ENCODE results near the gene USP10. TPM values are rescaled to one million over a fixed set of nuclear protein-coding genes. Genes with fewer than 3 reads are reported as not detected.

Gene USP10
- total RNA-seq, 4 donors from 2014 or later = 63.0 to 98.4 (median 70.9) TPM

DNA sequence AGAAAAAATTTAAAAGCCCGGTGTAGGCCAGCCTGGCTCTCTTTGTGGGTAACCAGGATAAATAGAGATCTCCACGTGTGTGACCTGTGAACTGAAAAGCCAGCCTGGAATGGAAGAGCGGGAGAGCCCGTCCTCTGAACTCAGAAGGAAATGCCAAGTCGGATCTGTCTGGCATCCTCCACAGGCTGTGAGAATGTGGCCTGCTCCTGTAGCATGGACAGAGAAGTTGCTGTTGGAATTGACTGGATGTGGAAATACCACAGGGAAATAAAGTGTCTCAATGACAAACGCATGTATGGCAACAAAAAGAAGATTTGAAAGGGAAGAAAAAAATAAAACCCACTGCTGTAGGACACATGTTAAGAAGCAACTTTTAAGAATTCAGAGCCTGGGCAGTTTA lies 44.8 kb upstream of the USP10 start:
- H3K4me3 ChIP-seq (replicated peaks in 1 of 3) = no peak overlapping the region
- 66 to 68% methylated on average over 6 of the region's 6 CpGs for WGBS, 2 donors
- H3K9me3 ChIP-seq = no peaks in the 10 kb centered on the region
- H3K36me3 ChIP-seq = peaks cover 39 to 40% of the 10 kb centered on the region in 2 donors
- TF ChIP-seq CTCF (IDR thresholded peaks at IDR 0.05) (no peak), POLR2A (IDR thresholded peaks at IDR 0.05) (no peak)
- peaks cover 1 to 2% of the 10 kb centered on the region in 2 donors for H3K4me1 ChIP-seq
- no peak for DNase-seq
- no peaks in the 10 kb centered on the region for H3K27me3 ChIP-seq
- intact Hi-C loops (cut with DNase I) = no loop called here
- H3K27ac ChIP-seq = no peak overlapping the region

DNA sequence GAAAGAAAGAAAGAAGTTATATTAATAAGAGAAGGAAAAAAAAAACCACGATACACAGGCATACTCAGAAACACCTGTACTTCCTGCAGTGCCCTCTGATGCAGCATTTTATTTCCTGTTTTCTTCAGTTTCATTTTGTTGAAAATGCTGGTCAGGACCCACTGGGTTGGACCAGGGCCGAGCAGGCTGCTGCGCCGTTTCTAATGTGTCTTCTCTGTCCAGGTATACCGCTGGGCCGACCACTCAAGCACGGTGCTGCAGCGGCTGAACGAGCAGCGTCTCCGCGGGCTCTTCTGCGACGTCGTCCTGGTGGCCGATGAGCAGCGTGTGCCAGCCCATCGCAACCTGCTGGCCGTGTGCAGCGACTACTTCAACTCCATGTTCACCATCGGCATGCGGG lies 43.2 kb upstream of the USP10 start:
- no peaks in the 10 kb centered on the region for H3K4me1 ChIP-seq
- intact Hi-C loops (cut with DNase I) = no loop called here
- TF ChIP-seq CTCF (IDR thresholded peaks at IDR 0.05) (no peak), POLR2A (IDR thresholded peaks at IDR 0.05) (no peak)
- 90 to 92% methylated on average over 21 to 22 of the region's 22 CpGs for WGBS, 2 donors
- DNase-seq = no peak
- no peaks in the 10 kb centered on the region for H3K27me3 ChIP-seq
- H3K36me3 ChIP-seq = peaks cover 46 to 56% of the 10 kb centered on the region in 2 donors
- no peak overlapping the region for H3K4me3 ChIP-seq (replicated peaks in 1 of 3)
- H3K9me3 ChIP-seq = no peaks in the 10 kb centered on the region
- H3K27ac ChIP-seq = no peak overlapping the region

GRCh38 chr16:84657229-84657837 lies 42.5 kb upstream of the USP10 start:
- no peak for TF ChIP-seq CTCF (IDR thresholded peaks at IDR 0.05)
- TF ChIP-seq POLR2A (IDR thresholded peaks at IDR 0.05) = no peak
- H3K4me1 ChIP-seq = no peaks in the 10 kb centered on the region
- no peaks in the 10 kb centered on the region for H3K27me3 ChIP-seq
- peaks cover 53 to 63% of the 10 kb centered on the region in 2 donors for H3K36me3 ChIP-seq
- intact Hi-C loops (cut with DNase I) = no loop called here
- H3K4me3 ChIP-seq (replicated peaks in 1 of 3) = no peak overlapping the region
- H3K9me3 ChIP-seq = no peaks in the 10 kb centered on the region
- no peak overlapping the region for H3K27ac ChIP-seq
- DNase-seq = no peak
- WGBS, 2 donors = 96 to 98% methylated on average over 21 to 39 of the region's 50 CpGs

GRCh38 chr16:84658690-84659089 lies 41.1 kb upstream of the USP10 start:
- intact Hi-C loops (cut with DNase I) = no loop called here
- Histone ChIP-seq H3K27me3 (no peaks in the 10 kb centered on the region), H3K27ac (no peak overlapping the region), H3K9me3 (no peaks in the 10 kb centered on the region), H3K4me3 (replicated peaks in 1 of 3) (no peak overlapping the region), H3K4me1 (no peaks in the 10 kb centered on the region), H3K36me3 (peaks cover 64 to 71% of the 10 kb centered on the region in 2 donors)
- DNase-seq = no peak
- TF ChIP-seq POLR2A (IDR thresholded peaks at IDR 0.05) (no peak), CTCF (IDR thresholded peaks at IDR 0.05) (no peak)
- WGBS, 2 donors = 84 to 92% methylated on average over 11 of the region's 11 CpGs

- intact Hi-C loops (cut with DNase I) = no loop called here
- peaks cover 70 to 75% of the 10 kb centered on the region in 2 donors for H3K36me3 ChIP-seq
- TF ChIP-seq CTCF (IDR thresholded peaks at IDR 0.05) (no peak), POLR2A (IDR thresholded peaks at IDR 0.05) (no peak)
- H3K9me3 ChIP-seq = no peaks in the 10 kb centered on the region
- no peak overlapping the region for H3K27ac ChIP-seq
- no peak for DNase-seq
- no peaks in the 10 kb centered on the region for H3K27me3 ChIP-seq
- H3K4me1 ChIP-seq = no peaks in the 10 kb centered on the region
- H3K4me3 ChIP-seq (replicated peaks in 1 of 3) = no peak overlapping the region
- 96 to 97% methylated on average over 23 to 27 of the region's 27 CpGs for WGBS, 2 donors
Measured at GRCh38 chr16:84659656-84660300, 40.0 kb upstream of the USP10 start.
